HepG2 (cell line): ENCODE results near the gene HSPA1L. TPM values are rescaled to one million over a fixed set of nuclear protein-coding genes. Genes with fewer than 3 reads are reported as not detected.

Source experiments
- ATF7 ChIP-seq, 2 experiments: fragments of 450-650 bp in 1 of 2; sonication (generic) in 1 of 2; formaldehyde crosslinking in 1 of 2; IDR thresholded peaks; 2 replicates each; pipeline versions ENCODE4 v1.4.0 to v1.6.1; 2016 to 2020; ENCODE audit warnings: antibody characterized with exemption in 1 of 2, mild to moderate bottlenecking in 1 of 2, missing genetic modification reagents in 1 of 2
- CHD2 ChIP-seq: IDR thresholded peaks from 2 replicates; pipeline ENCODE4 v1.6.1; 2011; ENCODE audit warnings: low read depth, low read length, improper control_type of control experiment
- DNMT1 ChIP-seq: sonication (generic); formaldehyde crosslinking; IDR thresholded peaks from 2 replicates; pipeline ENCODE4 v1.5.1; 2020; ENCODE audit warnings: mild to moderate bottlenecking, missing genetic modification reagents
- FOXM1 ChIP-seq: sonication (generic); formaldehyde crosslinking; IDR thresholded peaks from 2 replicates; pipeline ENCODE4 v1.5.0; 2020; ENCODE audit warnings: missing genetic modification reagents
- KIAA2018 ChIP-seq: sonication (generic); formaldehyde crosslinking; IDR thresholded peaks from 2 replicates; pipeline ENCODE4 v1.5.0; 2020; ENCODE audit warnings: mild to moderate bottlenecking, missing genetic modification reagents, borderline replicate concordance
- MBD4 ChIP-seq: IDR thresholded peaks from 2 replicates; pipeline ENCODE4 v1.6.1; 2012; ENCODE audit warnings: low read length, inconsistent platforms, borderline replicate concordance
- SSRP1 ChIP-seq: IDR thresholded peaks from 2 replicates; pipeline ENCODE4 v1.6.1; 2016; ENCODE audit warnings: control low read depth
- TAF1 ChIP-seq: sonication (generic); formaldehyde crosslinking; IDR thresholded peaks from 2 replicates; pipeline ENCODE4 v1.4.0; 2020; ENCODE audit warnings: missing genetic modification reagents
- TRIM24 ChIP-seq: sonication (generic); formaldehyde crosslinking; IDR thresholded peaks from 2 replicates; pipeline ENCODE4 v1.8.0; 2022; ENCODE audit warnings: mild to moderate bottlenecking, missing genetic modification reagents
- U2AF2 ChIP-seq: fragments of 200-400 bp; formaldehyde crosslinking; IDR thresholded peaks from 2 replicates; pipeline ENCODE4 v1.6.1; 2017; ENCODE audit warnings: low read depth, mild to moderate bottlenecking, low read length
- ZNF235 ChIP-seq: sonication (generic); formaldehyde crosslinking; IDR thresholded peaks from 2 replicates; pipeline ENCODE4 v1.8.1; 2023; ENCODE audit warnings: mild to moderate bottlenecking, missing genetic modification reagents, borderline replicate concordance
- ZNF317 ChIP-seq: sonication (generic); formaldehyde crosslinking; IDR thresholded peaks from 2 replicates; pipeline ENCODE4 v1.5.0; 2020; ENCODE audit warnings: mild to moderate bottlenecking, missing genetic modification reagents
- ZNF460 ChIP-seq: sonication (generic); formaldehyde crosslinking; IDR thresholded peaks from 2 replicates; pipeline ENCODE4 v1.5.1; 2020; ENCODE audit warnings: missing genetic modification reagents, mild to moderate bottlenecking, borderline replicate concordance
- ZNF468 ChIP-seq: sonication (generic); formaldehyde crosslinking; IDR thresholded peaks from 2 replicates; pipeline ENCODE4 v1.8.0; 2022; ENCODE audit warnings: mild to moderate bottlenecking, moderate library complexity, missing genetic modification reagents
- ZNF567 ChIP-seq: sonication (generic); formaldehyde crosslinking; IDR thresholded peaks from 2 replicates; pipeline ENCODE4 v1.8.1; 2023; ENCODE audit warnings: mild to moderate bottlenecking, missing genetic modification reagents, borderline replicate concordance
- ZNF629 ChIP-seq: sonication (generic); formaldehyde crosslinking; conservative IDR thresholded peaks from 2 replicates; pipeline ENCODE4 v1.5.0; 2020; ENCODE audit warnings: missing genetic modification reagents
- ZNF788 ChIP-seq: sonication (generic); formaldehyde crosslinking; IDR thresholded peaks from 2 replicates; pipeline ENCODE4 v1.5.0; 2020; ENCODE audit warnings: mild to moderate bottlenecking, missing genetic modification reagents, borderline replicate concordance
- ZZZ3 ChIP-seq: sonication (generic); formaldehyde crosslinking; IDR thresholded peaks from 2 replicates; pipeline ENCODE4 v1.4.0; 2020; ENCODE audit warnings: missing genetic modification reagents, mild to moderate bottlenecking, borderline replicate concordance
- polyA plus RNA-seq, 8 experiments: library from polyadenylated mRNA; depleted of rRNA in 3 of 8; stranded (reverse) in 7 of 8; unstranded in 1 of 8; fragments of >200 nt; fragmentation: Illumina TruSeq in 4 of 8; extraction: Trizol in 4 of 8; gene quantifications; 2 replicates each; pipeline versions ENCODE4 v1.2.1 to v1.2.3, GENCODE V29; 2011 to 2016; ENCODE audit warnings: low read depth in 4 of 8, missing spikeins in 1 of 8, mixed read lengths in 1 of 8; ENCODE audit not compliant: insufficient read depth in 1 of 8
- total RNA-seq, 5 experiments: library from RNA; depleted of rRNA; stranded (reverse); fragments of >200 nt; fragmentation: Illumina TruSeq; extraction: Trizol; gene quantifications; 2 replicates each; pipeline ENCODE4 v1.2.3, GENCODE V29; 2016; ENCODE audit warnings: low read depth in 1 of 5
- TF ChIP-seq, protein P1 (sequence below): sonication (generic); formaldehyde crosslinking; IDR thresholded peaks from 2 replicates; pipeline ENCODE4 v1.8.1; 2023; ENCODE audit warnings: missing genetic modification reagents, inconsistent platforms, borderline replicate concordance
- TF ChIP-seq, protein P2 (sequence below): sonication (generic); formaldehyde crosslinking; IDR thresholded peaks from 2 replicates; pipeline ENCODE4 v1.4.0; 2020; ENCODE audit warnings: low read depth, mild to moderate bottlenecking, missing genetic modification reagents

The HSPA1L gene
- total and polyA plus RNA-seq, 2 of the 13 experiments (the other 11 are each of a cell fraction or from before 2014, with no cell fraction given), result 0.55 to 1.0 TPM

- TF ChIP-seq, protein P1, sequence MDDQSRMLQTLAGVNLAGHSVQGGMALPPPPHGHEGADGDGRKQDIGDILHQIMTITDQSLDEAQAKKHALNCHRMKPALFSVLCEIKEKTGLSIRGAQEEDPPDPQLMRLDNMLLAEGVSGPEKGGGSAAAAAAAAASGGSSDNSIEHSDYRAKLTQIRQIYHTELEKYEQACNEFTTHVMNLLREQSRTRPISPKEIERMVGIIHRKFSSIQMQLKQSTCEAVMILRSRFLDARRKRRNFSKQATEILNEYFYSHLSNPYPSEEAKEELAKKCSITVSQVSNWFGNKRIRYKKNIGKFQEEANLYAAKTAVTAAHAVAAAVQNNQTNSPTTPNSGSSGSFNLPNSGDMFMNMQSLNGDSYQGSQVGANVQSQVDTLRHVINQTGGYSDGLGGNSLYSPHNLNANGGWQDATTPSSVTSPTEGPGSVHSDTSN (CRISPR knock-in tag), result no peak
- TF ChIP-seq MBD4 (no peak), ATF7 (IDR thresholded peaks at IDR 0.05) (no peak), ATF7 (CRISPR knock-in tag; IDR thresholded peaks at IDR 0.05) (no peak; the same call in 1 of the 2 replicates), ZNF788 (CRISPR knock-in tag) (no peak), ZNF460 (CRISPR knock-in tag) (no peak), TRIM24 (CRISPR knock-in tag) (no peak), U2AF2 (no peak), ZZZ3 (CRISPR knock-in tag) (no peak), TAF1 (CRISPR knock-in tag) (no peak), DNMT1 (CRISPR knock-in tag) (no peak), ZNF317 (no peak), CHD2 (0 out of 2 replicates have a peak, but pooled peaks have one; percentile 12), ZNF468 (CRISPR knock-in tag) (no peak), ZNF235 (CRISPR knock-in tag) (peak; percentile 62; the same call in 1 of the 2 replicates), KIAA2018 (CRISPR knock-in tag) (0 out of 2 replicates have a peak, but pooled peaks have one; percentile 13), FOXM1 (CRISPR knock-in tag) (no peak), ZNF629 (CRISPR knock-in tag) (no peak), SSRP1 (no peak), ZNF567 (no peak; the same call in 1 of the 2 replicates)
- TF ChIP-seq, protein P2, sequence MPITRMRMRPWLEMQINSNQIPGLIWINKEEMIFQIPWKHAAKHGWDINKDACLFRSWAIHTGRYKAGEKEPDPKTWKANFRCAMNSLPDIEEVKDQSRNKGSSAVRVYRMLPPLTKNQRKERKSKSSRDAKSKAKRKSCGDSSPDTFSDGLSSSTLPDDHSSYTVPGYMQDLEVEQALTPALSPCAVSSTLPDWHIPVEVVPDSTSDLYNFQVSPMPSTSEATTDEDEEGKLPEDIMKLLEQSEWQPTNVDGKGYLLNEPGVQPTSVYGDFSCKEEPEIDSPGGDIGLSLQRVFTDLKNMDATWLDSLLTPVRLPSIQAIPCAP (CRISPR knock-in tag), result no peak
These were observed 20.0 kb downstream of the HSPA1L start (continued) for GRCh38 chr6:31794866-31795615.
